SHP77 (cell line): ENCODE measurements around the gene SCUBE2.

Experiments
- DNase-seq, 2 experiments: peaks; one replicate each; lab custom pipeline; 2025; lab: John Stamatoyannopoulos, UW

SCUBE2 gene

GRCh38 chr11:9091044-9091922, at the start of gene SCUBE2:
TSS of gene SCUBE2 (minus strand) at chr11:9091599. CDS start at chr11:9091528, 71 bp downstream.
- DNase-seq = no peak

GRCh38 chr11:9141186-9141585, 49.8 kb upstream of the SCUBE2 start:
- no peak for DNase-seq

- no peak for DNase-seq
Measured at GRCh38 chr11:9139628-9140357, 48.4 kb upstream of the SCUBE2 start.

- DNase-seq = peak; percentile 26 to 48
Measured at GRCh38 chr11:9138612-9139579, 47.5 kb upstream of the SCUBE2 start.

- peak in 1 of 2 experiments; percentile 50 for DNase-seq
Measured at GRCh38 chr11:9138133-9138453, 46.7 kb upstream of the SCUBE2 start.

- DNase-seq = peak; percentile 54 to 59
Measured at GRCh38 chr11:9137293-9138132, 46.1 kb upstream of the SCUBE2 start.

GRCh38 chr11:9136741-9137140, 45.3 kb upstream of the SCUBE2 start:
- DNase-seq = no peak

GRCh38 chr11:9133956-9134355, 42.6 kb upstream of the SCUBE2 start:
- DNase-seq = no peak

GRCh38 chr11:9132203-9132878, 40.9 kb upstream of the SCUBE2 start:
- DNase-seq = no peak

- no peak for DNase-seq
Measured at GRCh38 chr11:9130297-9130696, 38.9 kb upstream of the SCUBE2 start.

GRCh38 chr11:9126636-9127035, 35.2 kb upstream of the SCUBE2 start:
- no peak for DNase-seq

- DNase-seq = no peak
Measured at GRCh38 chr11:9125185-9125886, 33.9 kb upstream of the SCUBE2 start.

GRCh38 chr11:9123595-9124304, 32.4 kb upstream of the SCUBE2 start:
- DNase-seq = no peak

GRCh38 chr11:9121469-9121796, 30.0 kb upstream of the SCUBE2 start:
- DNase-seq = no peak

GRCh38 chr11:9120664-9121468, 29.5 kb upstream of the SCUBE2 start:
- DNase-seq = peak; percentile 15 to 43

- no peak for DNase-seq
Measured at GRCh38 chr11:9118277-9118676, 26.9 kb upstream of the SCUBE2 start.

- no peak for DNase-seq
Measured at GRCh38 chr11:9112075-9112474, 20.7 kb upstream of the SCUBE2 start.

GRCh38 chr11:9109858-9110731, 18.7 kb upstream of the SCUBE2 start:
- DNase-seq = no peak
